ENCODE measurements around the gene SLC25A29.
A peak's percentile ranks its signal among the peaks of the same experiment; 100 is the strongest.

SLC25A29 gene

GRCh38 chr14:100281286-100282082 lies 24.8 kb downstream of the SLC25A29 start:
- DNase-seq (ENCODE audit: low spot score) = no peak

GRCh38 chr14:100279563-100279962 lies 26.7 kb downstream of the SLC25A29 start:
- no peak for DNase-seq (ENCODE audit: low spot score)

- DNase-seq (ENCODE audit: low spot score) = no peak
These were observed 27.1 kb downstream of the SLC25A29 start for GRCh38 chr14:100279133-100279532.

GRCh38 chr14:100278702-100279101 lies 27.5 kb downstream of the SLC25A29 start:
- no peak for DNase-seq (ENCODE audit: low spot score)

GRCh38 chr14:100275214-100275613 lies 31.0 kb downstream of the SLC25A29 start:
- DNase-seq (ENCODE audit: low spot score) = no peak

GRCh38 chr14:100274250-100274649 lies 32.0 kb downstream of the SLC25A29 start:
- no peak for DNase-seq (ENCODE audit: low spot score)

- DNase-seq (ENCODE audit: low spot score) = no peak
These were observed 34.9 kb downstream of the SLC25A29 start for GRCh38 chr14:100271247-100271939.

GRCh38 chr14:100268591-100269207 lies 37.5 kb downstream of the SLC25A29 start:
- no peak for DNase-seq (ENCODE audit: low spot score)

- DNase-seq (ENCODE audit: low spot score) = no peak
These were observed 38.3 kb downstream of the SLC25A29 start for GRCh38 chr14:100267990-100268389.

- no peak for DNase-seq (ENCODE audit: low spot score)
These were observed 43.1 kb downstream of the SLC25A29 start for GRCh38 chr14:100263141-100263540.

GRCh38 chr14:100262545-100262944 lies 43.7 kb downstream of the SLC25A29 start:
- no peak for DNase-seq (ENCODE audit: low spot score)

- DNase-seq (ENCODE audit: low spot score) = no peak
These were observed 44.6 kb downstream of the SLC25A29 start for GRCh38 chr14:100261621-100262020.

GRCh38 chr14:100256339-100256895 lies 49.8 kb downstream of the SLC25A29 start:
- DNase-seq (ENCODE audit: low spot score) = no peak

GRCh38 chr14:100252684-100253083 lies 53.6 kb downstream of the SLC25A29 start:
- DNase-seq (ENCODE audit: low spot score) = no peak

GRCh38 chr14:100250732-100251465 lies 55.3 kb downstream of the SLC25A29 start:
- DNase-seq (ENCODE audit: low spot score) = no peak

GRCh38 chr14:100246809-100247428 lies 59.3 kb downstream of the SLC25A29 start:
- peak; percentile 58 for DNase-seq (ENCODE audit: low spot score)

GRCh38 chr14:100243020-100243419 lies 63.2 kb downstream of the SLC25A29 start:
- no peak for DNase-seq (ENCODE audit: low spot score)

GRCh38 chr14:100241279-100241678 lies 65.0 kb downstream of the SLC25A29 start:
- DNase-seq (ENCODE audit: low spot score) = no peak
